K562 (cell line): ENCODE measurements around the gene WNT7A. TPM values are rescaled to one million over a fixed set of nuclear protein-coding genes. Genes with fewer than 3 reads are reported as not detected.
A peak's percentile ranks its signal among the peaks of the same experiment; 100 is the strongest.

Experiments
- ATAC-seq: fragments of 200-7000 bp; cut with Tn5 transposase; 3 replicates; pipeline ENCODE4 v1.9.1; 2020; ENCODE audit warnings: moderate library complexity
- BruUV-seq: library from RNA; stranded (reverse); fragments of 400-500 nt; replicated peaks from 2 replicates; lab custom pipeline; 2021; lab: Mats Ljungman, UMichigan
- CTCF ChIA-PET: fragments of 300-600 bp; formaldehyde crosslinking; extraction: SDS; loops from one replicate; lab custom pipeline; 2021; ENCODE audit warnings: low intra/inter-chr PET ratio; lab: Yijun Ruan, JAX
- POLR2A ChIA-PET: fragments of 300-600, 350-650 bp; sonication (Branson Sonifier 250); formaldehyde crosslinking; extraction: SDS; loops from one replicate; lab custom pipeline; 2021; ENCODE audit warnings: antibody characterized with exemption, inconsistent platforms; lab: Yijun Ruan, JAX
- DNase-seq, 4 experiments: peaks; one replicate each; pipeline versions ENCODE4 v3.0.0 to v3.0.0-alpha.2; 2011 to 2018; ENCODE audit warnings: low spot score in 3 of 4, mixed read lengths in 3 of 4; ENCODE audit errors: extremely low read depth in 1 of 4
- FAIRE-seq: peaks from 2 replicates; lab custom pipeline; 2011; peaks lifted over from hg19 to GRCh38; lab: Jason Lieb, UNC
- H2AFZ ChIP-seq: 2 replicates; pipeline ENCODE4 v1.6.0; 2011; ENCODE audit warnings: low read depth, low read length, control low read depth, inconsistent platforms
- H3K27ac ChIP-seq: fragments of 200-600 bp; 3 replicates; pipeline ENCODE4 v1.8.0; 2011; ENCODE audit warnings: low read depth, mild to moderate bottlenecking, control low read depth, inconsistent platforms, low read length, moderate library complexity, mixed read lengths; ENCODE audit errors: extremely low read depth
- H3K27me3 ChIP-seq, 2 experiments: fragments of 300-600 bp in 1 of 2; 2 replicates in 1 of 2; 3 replicates in 1 of 2; pipeline versions ENCODE4 v1.6.0 to v1.8.0; 2011; ENCODE audit warnings: inconsistent platforms in 2 of 2, low read length in 2 of 2, mild to moderate bottlenecking in 1 of 2, mixed read lengths in 1 of 2, moderate library complexity in 1 of 2; ENCODE audit not compliant: control insufficient read depth in 2 of 2, insufficient read depth in 2 of 2
- H3K36me3 ChIP-seq: fragments of 300-600 bp; 3 replicates; pipeline ENCODE4 v1.8.0; 2011; ENCODE audit warnings: mild to moderate bottlenecking, low read length, inconsistent platforms; ENCODE audit not compliant: control insufficient read depth, insufficient read depth
- H3K4me1 ChIP-seq, 2 experiments: fragments of 200-600 bp in 1 of 2; replicated peaks in 1 of 2; 2 replicates in 1 of 2; 3 replicates in 1 of 2; pipeline versions ENCODE4 v1.5.1 to v1.8.0; 2011; ENCODE audit warnings: inconsistent platforms in 2 of 2, low read length in 2 of 2, mild to moderate bottlenecking in 1 of 2, mixed read lengths in 1 of 2, moderate library complexity in 1 of 2; ENCODE audit not compliant: control insufficient read depth in 2 of 2, insufficient read depth in 2 of 2
- H3K4me2 ChIP-seq: 2 replicates; pipeline ENCODE4 v1.6.1; 2011; ENCODE audit warnings: low read length, control low read depth, inconsistent platforms, mixed read lengths; ENCODE audit not compliant: insufficient read depth
- H3K4me3 ChIP-seq: fragments of 200-600 bp; sonication (generic), shearing (Covaris generic); 2 replicates; pipeline ENCODE4 v1.5.1; 2016; ENCODE audit warnings: control low read depth, inconsistent platforms
- H3K79me2 ChIP-seq: fragments of 200-600 bp; 3 replicates; pipeline ENCODE4 v1.8.0; 2011; ENCODE audit warnings: low read length, inconsistent platforms; ENCODE audit not compliant: control insufficient read depth, insufficient read depth
- H3K9ac ChIP-seq, 2 experiments: 2 replicates each; pipeline versions ENCODE4 v1.6.0 to v1.6.1; 2011; ENCODE audit warnings: low read depth in 2 of 2, low read length in 2 of 2, control low read depth in 1 of 2, inconsistent platforms in 1 of 2, mild to moderate bottlenecking in 1 of 2, mixed read lengths in 1 of 2; ENCODE audit not compliant: insufficient read depth in 1 of 2
- H3K9me1 ChIP-seq: one replicate; pipeline ENCODE4 v1.6.0; 2011; ENCODE audit warnings: inconsistent platforms, mild to moderate bottlenecking, low read length, moderate library complexity; ENCODE audit not compliant: control insufficient read depth, insufficient read depth
- H3K9me3 ChIP-seq: replicated peaks from 2 replicates; pipeline ENCODE4 v1.5.1; 2011; ENCODE audit warnings: low read depth, low read length, inconsistent platforms; ENCODE audit not compliant: control insufficient read depth, insufficient read depth
- H4K20me1 ChIP-seq: replicated peaks from 2 replicates; pipeline ENCODE4 v1.6.1; 2011; ENCODE audit warnings: low read length, inconsistent platforms, mixed read lengths; ENCODE audit not compliant: control insufficient read depth, insufficient read depth
- ATF7 ChIP-seq: fragments of 450-650 bp; IDR thresholded peaks from 2 replicates; pipeline ENCODE4 v1.7.1; 2014; ENCODE audit warnings: mild to moderate bottlenecking, moderate library complexity
- CBFB ChIP-seq: sonication (generic); formaldehyde crosslinking; IDR thresholded peaks from 2 replicates; pipeline ENCODE4 v1.4.0; 2020; ENCODE audit warnings: mild to moderate bottlenecking, missing genetic modification reagents
- CBX1 ChIP-seq: sonication (generic); IDR thresholded peaks from 2 replicates; pipeline ENCODE4 v1.6.1; 2016; ENCODE audit warnings: antibody characterized with exemption, low read depth, mild to moderate bottlenecking
- CBX3 ChIP-seq, 2 experiments: IDR thresholded peaks; 1 replicate in 1 of 2; 2 replicates in 1 of 2; pipeline ENCODE4 v1.6.1; 2012; ENCODE audit warnings: inconsistent platforms in 2 of 2, low read length in 2 of 2, borderline replicate concordance in 1 of 2, control low read depth in 1 of 2
- CBX5 ChIP-seq: IDR thresholded peaks from 2 replicates; pipeline ENCODE4 v1.6.1; 2014; ENCODE audit warnings: low read depth, borderline replicate concordance
- JUN ChIP-seq, 2 experiments: sonication (generic) in 1 of 2; formaldehyde crosslinking in 1 of 2; IDR thresholded peaks; 2 replicates each; pipeline versions ENCODE4 v1.6.1 to v1.8.0; 2012 to 2022; ENCODE audit warnings: borderline replicate concordance in 2 of 2, mild to moderate bottlenecking in 2 of 2, improper control_type of control experiment in 1 of 2, low read depth in 1 of 2, low read length in 1 of 2, missing genetic modification reagents in 1 of 2
- KDM1A ChIP-seq, 2 experiments: fragments of 450-650 bp; IDR thresholded peaks; 2 replicates each; pipeline ENCODE4 v1.6.1; 2016; ENCODE audit warnings: mild to moderate bottlenecking in 2 of 2
- MTA3 ChIP-seq: fragments of 450-650 bp; formaldehyde crosslinking; IDR thresholded peaks from 2 replicates; pipeline ENCODE4 v1.6.1; 2017; ENCODE audit warnings: mild to moderate bottlenecking, borderline replicate concordance
- NFRKB ChIP-seq: fragments of 450-650 bp; IDR thresholded peaks from 2 replicates; pipeline ENCODE4 v1.6.1; 2016; ENCODE audit warnings: low read depth
- RBM25 ChIP-seq: fragments of 200-400 bp; formaldehyde crosslinking; IDR thresholded peaks from 2 replicates; pipeline ENCODE4 v1.6.1; 2018; ENCODE audit warnings: low read length, low read depth, moderate library complexity; ENCODE audit not compliant: severe bottlenecking
- SAP30 ChIP-seq: fragments of 200-600 bp; sonication (generic); IDR thresholded peaks from 2 replicates; pipeline ENCODE4 v1.6.1; 2012; ENCODE audit warnings: borderline replicate concordance, low read depth, mild to moderate bottlenecking, moderate library complexity, low read length, control low read depth, inconsistent platforms; ENCODE audit not compliant: insufficient read depth, poor library complexity, severe bottlenecking
- TEAD4 ChIP-seq, 2 experiments: sonication (generic) in 1 of 2; formaldehyde crosslinking in 1 of 2; IDR thresholded peaks; 2 replicates each; pipeline versions ENCODE4 v1.6.1 to v1.8.0; 2012 to 2022; ENCODE audit warnings: borderline replicate concordance in 1 of 2, inconsistent platforms in 1 of 2, low read length in 1 of 2, mild to moderate bottlenecking in 1 of 2, missing genetic modification reagents in 1 of 2
- TRIM24 ChIP-seq, 2 experiments: fragments of 450-650 bp; IDR thresholded peaks; 2 replicates each; pipeline ENCODE4 v1.6.1; 2016
- TRIM25 ChIP-seq: fragments of 450-650 bp; IDR thresholded peaks from 2 replicates; pipeline ENCODE4 v1.7.0; 2016; ENCODE audit warnings: borderline replicate concordance
- TRIM28 ChIP-seq: fragments of 450-650 bp; IDR thresholded peaks from 2 replicates; pipeline ENCODE4 v1.6.1; 2017
- XRCC3 ChIP-seq: fragments of 450-650 bp; IDR thresholded peaks from 2 replicates; pipeline ENCODE4 v1.6.1; 2017; ENCODE audit warnings: mild to moderate bottlenecking, moderate library complexity
- ZNF644 ChIP-seq: fragments of 200-800 bp; sonication (Bioruptor generic); IDR thresholded peaks from 2 replicates; pipeline ENCODE4 v1.6.1; 2016; ENCODE audit warnings: low read depth, missing genetic modification characterization, missing compliant biosample characterization
- ZNF75A ChIP-seq: fragments of 450-650 bp; formaldehyde crosslinking; IDR thresholded peaks from 2 replicates; pipeline ENCODE4 v1.4.0; 2020; ENCODE audit warnings: mild to moderate bottlenecking
- WGBS: fragments of 100-300 bp; shearing (Covaris generic); methylation state at CpG from one replicate; pipeline ENCODE4 v1.1.6; 2016; ENCODE audit warnings: low coverage, mixed read lengths; ENCODE audit not compliant: insufficient coverage; ENCODE audit errors: missing lambda C conversion rate; 5-methylcytosine and 5-hydroxymethylcytosine counted together
- in situ Hi-C: fragments of 300-500 bp; cut with MboI; formaldehyde crosslinking; loops from 4 replicates; pipeline ENCODE4 v1.15.0; 2018; ENCODE audit warnings: inconsistent platforms, mixed read lengths
- intact Hi-C: fragments of 100-400 bp; cut with micrococcal nuclease; formaldehyde crosslinking; loops from 2 replicates; pipeline ENCODE4 v1.14.2; 2022
- polyA plus RNA-seq, 8 experiments: library from polyadenylated mRNA; depleted of rRNA in 4 of 8; stranded (reverse) in 5 of 8; unstranded in 3 of 8; fragments of >200 nt; fragmentation: Nextera tagmentation in 2 of 8; fragmentation: Illumina TruSeq in 1 of 8; extraction: Ambion mirVana in 2 of 8; extraction: Trizol in 1 of 8; gene quantifications; 2 replicates each; pipeline versions ENCODE4 v1.2.1 to v1.2.3, GENCODE V29; 2011 to 2014; ENCODE audit warnings: inconsistent platforms in 1 of 8, missing spikeins in 1 of 8
- total RNA-seq, 7 experiments: library from RNA; depleted of rRNA in 6 of 7; stranded (reverse); fragments of >200 nt in 6 of 7; fragmentation: Illumina TruSeq in 2 of 7; extraction: Trizol in 2 of 7; gene quantifications; 2 replicates each; pipeline versions ENCODE4 v1.2.1 to v1.2.3, GENCODE V29; 2011 to 2021; ENCODE audit warnings: low replicate concordance in 1 of 7
- TF ChIP-seq, protein P1 (sequence below): fragments of 250-450 bp; sonication (Bioruptor Pico); IDR thresholded peaks from 2 replicates; pipeline ENCODE4 v1.5.1; 2021; ENCODE audit warnings: mild to moderate bottlenecking

WNT7A gene
- total and polyA plus RNA-seq, 9 of the 15 experiments (the other 6 are each of a cell fraction or from before 2014, with no cell fraction given) = 0.03 TPM; not detected in 8

DNA sequence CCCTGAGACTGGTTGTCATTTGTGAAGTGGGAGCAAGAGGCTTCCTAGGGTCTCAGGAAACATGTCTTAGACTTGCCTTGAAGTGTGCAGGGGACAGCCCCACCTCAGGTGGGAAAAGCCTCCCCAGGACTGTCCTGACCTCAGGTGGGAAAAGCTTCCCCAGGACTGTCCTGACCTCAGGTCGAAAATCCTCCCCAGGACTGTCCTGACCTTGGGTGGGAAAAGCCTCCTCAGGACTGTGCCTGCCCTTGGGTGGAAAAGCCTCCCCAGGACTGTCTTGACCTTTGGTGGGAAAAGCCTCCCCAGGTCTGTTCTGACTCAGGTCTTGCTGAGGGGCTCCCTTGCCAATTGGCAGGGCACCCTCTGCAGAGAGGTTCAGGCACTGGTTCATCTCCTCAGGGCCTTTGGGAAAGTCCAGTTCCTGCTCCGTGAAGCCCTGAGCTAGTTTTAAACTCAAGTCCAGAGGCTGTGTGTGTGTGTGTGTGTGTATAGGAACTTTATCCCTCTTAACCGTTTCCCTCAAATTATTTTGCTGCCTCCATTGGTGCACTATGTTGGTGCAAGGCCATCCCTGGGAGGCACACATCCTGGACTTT is 64.7 kb downstream of the WNT7A start:
- Histone ChIP-seq H3K9me3 (peaks cover 18% of the 10 kb centered on the region), H3K36me3 (no peaks in the 10 kb centered on the region), H2AFZ (no peak overlapping the region), H3K9me1 (no peaks in the 10 kb centered on the region), H3K27me3 (peaks cover 4 to 13% of the 10 kb centered on the region in 2 experiments; a peak in 1 of 5 replicates), H3K79me2 (no peaks in the 10 kb centered on the region), H4K20me1 (no peaks in the 10 kb centered on the region), H3K4me2 (no peak overlapping the region), H3K27ac (no peak overlapping the region), H3K9ac (no peak overlapping the region), H3K4me3 (no peak overlapping the region), H3K4me1 (peaks cover 0 to 7% of the 10 kb centered on the region in 2 experiments; a peak in 2 of 5 replicates)
- in situ Hi-C loops = no loop called here
- no TSS peak for BruUV-seq
- FAIRE-seq (no peak), DNase-seq (no peak), ATAC-seq (no peak)
- intact Hi-C loops = no loop called here
- ChIA-PET CTCF (no interaction called here), POLR2A (no interaction called here)
- 5% methylated on average over 3 of the region's 3 CpGs for WGBS
- TF ChIP-seq MTA3 (peak; percentile 65; the same call in 1 of the 2 replicates), TRIM24 (IDR thresholded peaks at IDR 0.05) (peak in 1 of 2 experiments; percentile 67; a peak in 2 of 4 replicates), SAP30 (no peak), KDM1A (IDR thresholded peaks at IDR 0.05) (0 out of 4 replicates have a peak, but pooled peaks of 1 of the 2 experiments have one; percentile 7), TRIM25 (no peak), CBX3 (IDR thresholded peaks at IDR 0.05; ENCODE audit: borderline replicate concordance in 1 of 2, low read length in 2 of 2) (peak; percentile 73 to 97), CBX1 (peak; percentile 96), TRIM28 (peak; percentile 99), ATF7 (0 out of 2 replicates have a peak, but pooled peaks have one; percentile 23), CBX5 (peak; percentile 93), ZNF644 (tag) (no peak), CBFB (0 out of 2 replicates have a peak, but pooled peaks have one; percentile 41), ZNF75A (peak; percentile 99), JUN (IDR thresholded peaks at IDR 0.05; ENCODE audit: borderline replicate concordance, low read depth, low read length) (peak; percentile 29; the same call in 1 of the 2 replicates), JUN (CRISPR knock-in tag; IDR thresholded peaks at IDR 0.05; ENCODE audit: borderline replicate concordance) (no peak), NFRKB (peak; percentile 45; the same call in 1 of the 2 replicates), TEAD4 (IDR thresholded peaks at IDR 0.05; ENCODE audit: low read length) (peak; percentile 55; the same call in 1 of the 2 replicates), TEAD4 (CRISPR knock-in tag; IDR thresholded peaks at IDR 0.05; ENCODE audit: borderline replicate concordance) (no peak), XRCC3 (peak; percentile 92), RBM25 (peak; percentile 66)
- TF ChIP-seq, protein P1, sequence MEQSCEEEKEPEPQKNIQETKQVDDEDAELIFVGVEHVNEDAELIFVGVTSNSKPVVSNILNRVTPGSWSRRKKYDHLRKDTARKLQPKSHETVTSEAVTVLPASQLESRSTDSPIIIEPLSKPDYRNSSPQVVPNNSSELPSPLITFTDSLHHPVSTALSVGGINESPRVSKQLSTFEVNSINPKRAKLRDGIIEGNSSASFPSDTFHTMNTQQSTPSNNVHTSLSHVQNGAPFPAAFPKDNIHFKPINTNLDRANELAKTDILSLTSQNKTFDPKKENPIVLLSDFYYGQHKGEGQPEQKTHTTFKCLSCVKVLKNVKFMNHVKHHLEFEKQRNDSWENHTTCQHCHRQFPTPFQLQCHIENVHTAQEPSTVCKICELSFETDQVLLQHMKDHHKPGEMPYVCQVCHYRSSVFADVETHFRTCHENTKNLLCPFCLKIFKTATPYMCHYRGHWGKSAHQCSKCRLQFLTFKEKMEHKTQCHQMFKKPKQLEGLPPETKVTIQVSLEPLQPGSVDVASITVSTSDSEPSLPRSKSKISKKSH = peak; percentile 82; the same call in 1 of the 2 replicates
